ENCODE data around the gene CACNA2D4. TPM values are rescaled to one million over a fixed set of nuclear protein-coding genes. Genes with fewer than 3 reads are reported as not detected.

CACNA2D4 gene
- total RNA-seq, 1 donor from 2014 or later = 0.87 TPM

- H3K4me1 Mint-ChIP-seq (ENCODE audit: unreplicated experiment) = peaks cover 10% of the 10 kb centered on the region
- TF ChIP-seq CTCF (conservative IDR thresholded peaks at IDR 0.05) = peak; percentile 88
- DNase-seq (ENCODE audit: extremely low spot score, unreplicated experiment) = no peak
- no peak overlapping the region for H3K4me3 Mint-ChIP-seq
- H3K36me3 Mint-ChIP-seq = peaks cover 18% of the 10 kb centered on the region
- H3K9me3 Mint-ChIP-seq = no peaks in the 10 kb centered on the region
- peak overlapping the region; percentile 26 for H3K27ac Mint-ChIP-seq
- H3K27me3 Mint-ChIP-seq = peaks cover 16% of the 10 kb centered on the region
These were observed 127.2 kb downstream of the CACNA2D4 start for GRCh38 chr12:1791104-1791841.

- H3K4me1 Mint-ChIP-seq (ENCODE audit: unreplicated experiment) = peaks cover 5% of the 10 kb centered on the region
These were observed 128.0 kb downstream of the CACNA2D4 start for GRCh38 chr12:1790444-1790843.

GRCh38 chr12:1787714-1788113 lies 130.7 kb downstream of the CACNA2D4 start:
- peaks cover 5% of the 10 kb centered on the region for H3K4me1 Mint-ChIP-seq (ENCODE audit: unreplicated experiment)
- no peak for DNase-seq (ENCODE audit: extremely low spot score, unreplicated experiment)
- H3K27ac Mint-ChIP-seq = no peak overlapping the region
- TF ChIP-seq CTCF (conservative IDR thresholded peaks at IDR 0.05) = no peak
- H3K9me3 Mint-ChIP-seq = no peaks in the 10 kb centered on the region
- peaks cover 5% of the 10 kb centered on the region for H3K27me3 Mint-ChIP-seq
- H3K36me3 Mint-ChIP-seq = peaks cover 29% of the 10 kb centered on the region
- H3K4me3 Mint-ChIP-seq = no peak overlapping the region

More at GRCh38 chr12:1790444-1790843, 128.0 kb downstream of the CACNA2D4 start:
- no peaks in the 10 kb centered on the region for H3K9me3 Mint-ChIP-seq
- no peak overlapping the region for H3K4me3 Mint-ChIP-seq
- H3K27ac Mint-ChIP-seq = no peak overlapping the region
- peaks cover 21% of the 10 kb centered on the region for H3K36me3 Mint-ChIP-seq
- TF ChIP-seq CTCF (conservative IDR thresholded peaks at IDR 0.05) = no peak
- no peak for DNase-seq (ENCODE audit: extremely low spot score, unreplicated experiment)
- peaks cover 11% of the 10 kb centered on the region for H3K27me3 Mint-ChIP-seq

- DNase-seq (ENCODE audit: extremely low spot score, unreplicated experiment) = no peak
- Mint-ChIP-seq H3K36me3 (peaks cover 46% of the 10 kb centered on the region), H3K4me1 (ENCODE audit: unreplicated experiment) (no peaks in the 10 kb centered on the region), H3K4me3 (no peak overlapping the region), H3K27me3 (peaks cover 7% of the 10 kb centered on the region), H3K9me3 (no peaks in the 10 kb centered on the region), H3K27ac (no peak overlapping the region)
- TF ChIP-seq CTCF (conservative IDR thresholded peaks at IDR 0.05) = no peak
These were observed 136.2 kb downstream of the CACNA2D4 start for GRCh38 chr12:1782215-1782614.

GRCh38 chr12:1781772-1782171 lies 136.7 kb downstream of the CACNA2D4 start:
- no peak overlapping the region for H3K27ac Mint-ChIP-seq
- TF ChIP-seq CTCF (conservative IDR thresholded peaks at IDR 0.05) = no peak
- peaks cover 44% of the 10 kb centered on the region for H3K36me3 Mint-ChIP-seq
- H3K4me1 Mint-ChIP-seq (ENCODE audit: unreplicated experiment) = peaks cover 2% of the 10 kb centered on the region
- no peak for DNase-seq (ENCODE audit: extremely low spot score, unreplicated experiment)
- no peaks in the 10 kb centered on the region for H3K9me3 Mint-ChIP-seq
- no peak overlapping the region for H3K4me3 Mint-ChIP-seq
- H3K27me3 Mint-ChIP-seq = peaks cover 9% of the 10 kb centered on the region
